RCC 7860 (cell line): ENCODE data around the gene ALMS1.
"Not testable (repeated sequence)": the region's sequence is repeated elsewhere in the genome, so short reads cannot be mapped to it uniquely, and the experiment has no call there.

ENCODE experiments used
- DNase-seq: peaks from one replicate; pipeline ENCODE4 v3.0.0-alpha.2; 2015; ENCODE audit warnings: low spot score
- FAIRE-seq: peaks from 2 replicates; lab custom pipeline; 2012; peaks lifted over from hg19 to GRCh38; lab: Jason Lieb, UNC

ALMS1 gene

GRCh38 chr2:73614997-73615396, 229.4 kb downstream of the ALMS1 start:
- no peak for FAIRE-seq

GRCh38 chr2:73619925-73620324, 234.3 kb downstream of the ALMS1 start:
- FAIRE-seq, DNase-seq: not testable (repeated sequence)

More at GRCh38 chr2:73614997-73615396, 229.4 kb downstream of the ALMS1 start:
- DNase-seq = no peak

DNA sequence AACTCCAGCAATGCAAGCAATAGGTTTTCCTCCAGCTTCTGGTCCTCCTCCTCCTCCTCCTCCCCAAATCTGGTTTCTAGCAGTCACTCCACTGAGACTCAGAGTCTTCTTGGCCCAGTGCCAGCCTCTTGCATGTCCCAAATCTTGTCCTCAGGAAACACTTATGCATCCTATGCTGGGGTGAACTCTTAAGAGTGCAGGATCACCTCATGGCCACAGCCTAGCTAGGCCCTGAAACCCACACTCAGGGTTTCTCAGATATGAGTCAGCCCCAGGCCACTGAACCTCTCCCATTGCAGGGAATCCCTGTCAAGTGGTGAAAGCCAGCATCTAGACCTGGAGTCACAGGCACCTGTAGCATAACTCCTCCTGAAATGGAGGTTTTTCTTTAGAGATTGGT, 238.4 kb downstream of the ALMS1 start:
- DNase-seq, FAIRE-seq: not testable (repeated sequence)

GRCh38 chr2:73624625-73625024, 239.0 kb downstream of the ALMS1 start:
- FAIRE-seq, DNase-seq: not testable (repeated sequence)

DNA sequence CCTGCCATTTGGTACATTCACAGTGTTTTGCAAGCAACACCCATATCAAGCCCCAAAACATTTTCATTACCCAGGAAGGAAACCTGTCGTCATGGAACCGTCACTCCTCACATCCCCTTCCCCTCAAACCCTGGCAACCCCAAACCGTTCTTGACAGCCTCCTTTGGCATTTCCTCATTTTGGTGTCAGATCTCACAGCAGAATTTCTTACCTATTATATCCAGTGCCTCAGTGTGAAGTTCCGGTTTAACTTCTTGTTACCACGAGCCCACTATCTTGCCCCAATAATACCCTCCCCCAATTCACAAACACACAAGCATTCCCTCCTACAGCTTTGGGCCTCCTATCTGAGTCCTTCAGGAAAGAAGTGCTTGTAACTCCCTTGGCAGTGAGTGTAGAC, 240.6 kb downstream of the ALMS1 start:
- FAIRE-seq, DNase-seq: not testable (repeated sequence)

- not testable (repeated sequence) for DNase-seq, FAIRE-seq
These were observed 242.9 kb downstream of the ALMS1 start for GRCh38 chr2:73628493-73628892.

GRCh38 chr2:73630662-73631266, 245.1 kb downstream of the ALMS1 start:
- not testable (repeated sequence) for FAIRE-seq, DNase-seq

DNA sequence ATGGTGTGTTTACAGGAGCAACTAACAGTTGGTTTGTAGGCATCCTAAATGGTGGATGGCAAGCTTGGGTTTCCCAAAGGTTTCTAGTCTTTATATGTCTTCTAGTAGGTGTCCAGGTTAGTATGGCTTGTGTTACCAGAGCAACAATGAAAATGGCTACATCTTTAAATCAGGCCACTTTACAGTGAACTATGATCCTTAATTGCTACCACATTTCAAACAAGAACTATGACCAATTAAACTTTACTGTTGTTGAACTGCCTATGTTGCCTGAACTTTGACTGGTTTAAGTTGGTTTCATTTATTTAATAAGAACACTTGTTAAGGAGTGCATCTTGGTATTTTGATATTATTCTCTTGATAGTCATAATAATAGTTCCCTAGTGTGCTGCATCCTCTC, 251.3 kb downstream of the ALMS1 start:
- not testable (repeated sequence) for DNase-seq, FAIRE-seq

- DNase-seq = no peak
- FAIRE-seq = no peak
These were observed 252.8 kb downstream of the ALMS1 start for GRCh38 chr2:73638429-73638828.

- no peak for FAIRE-seq
- DNase-seq = no peak
These were observed 254.9 kb downstream of the ALMS1 start for GRCh38 chr2:73640511-73640911.

DNA sequence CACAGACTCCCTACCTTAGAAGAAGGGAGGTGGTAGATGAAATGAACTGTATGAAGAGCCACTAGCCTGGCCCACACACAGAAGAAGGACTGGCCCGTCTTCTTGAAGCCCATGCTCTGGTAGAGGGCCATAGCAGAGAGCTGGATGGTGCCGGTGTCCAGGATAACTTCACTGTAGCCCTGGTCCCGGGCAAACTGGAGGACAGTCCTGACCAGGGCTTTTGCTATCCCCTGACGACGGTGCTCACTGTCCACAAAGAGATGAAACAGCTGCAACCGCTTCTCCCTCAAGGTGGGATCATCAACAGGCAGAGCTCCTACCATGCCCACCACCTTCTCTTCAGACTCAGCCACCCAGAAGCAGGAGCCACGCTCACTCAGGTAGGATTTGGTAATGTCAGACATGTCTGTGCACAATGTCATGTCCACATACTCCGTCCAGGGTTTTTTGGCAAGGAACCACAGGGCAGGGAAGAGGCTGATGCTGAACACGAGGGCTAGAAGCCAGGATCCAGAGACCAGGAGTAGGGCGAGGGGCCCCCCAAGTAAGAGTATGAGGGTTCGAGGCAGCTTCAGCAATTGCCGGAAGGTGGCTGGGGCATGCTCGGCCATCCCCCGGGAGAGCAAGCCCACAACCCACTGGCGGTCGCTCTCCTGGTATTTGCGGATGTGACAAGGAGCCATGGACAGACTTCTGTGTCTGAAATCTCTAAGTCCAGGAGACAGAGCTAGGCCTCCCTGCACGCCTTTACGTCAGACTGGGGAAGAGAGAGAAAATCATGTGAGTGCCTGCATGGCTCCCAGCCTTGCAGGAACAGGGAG, 255.5 kb downstream of the ALMS1 start:
- no peak for FAIRE-seq
- no peak for DNase-seq

- DNase-seq (no peak), FAIRE-seq (no peak)
These were observed 256.1 kb downstream of the ALMS1 start for GRCh38 chr2:73641767-73642062.

GRCh38 chr2:73642338-73643018, 256.8 kb downstream of the ALMS1 start, which contains the start of gene NAT8:
Gene NAT8 (minus strand): TSS chr2:73642422. CDS start chr2:73641628, 794 bp downstream.
- FAIRE-seq (peak; percentile 93), DNase-seq (peak; percentile 68)

DNA sequence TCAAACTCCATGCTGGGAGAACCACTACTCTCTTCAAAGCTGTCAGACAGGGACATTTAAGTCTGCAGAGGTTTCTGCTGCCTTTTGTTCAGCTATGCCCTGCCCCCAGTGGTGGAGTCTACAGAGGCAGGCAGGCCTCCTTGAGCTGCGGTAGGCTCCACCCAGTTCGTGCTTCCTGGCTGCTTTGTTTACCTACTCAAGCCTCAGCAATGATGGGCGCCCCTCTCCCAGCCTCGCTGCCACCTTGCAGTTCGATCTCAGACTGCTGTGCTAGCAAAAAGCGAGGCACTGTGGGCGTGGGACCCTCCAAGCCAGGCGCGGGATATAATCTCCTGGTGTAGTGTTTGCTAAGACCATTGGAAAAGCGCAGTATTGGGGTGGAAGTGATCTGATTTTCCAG, 262.1 kb downstream of the ALMS1 start:
- DNase-seq, FAIRE-seq: not testable (repeated sequence)

DNA sequence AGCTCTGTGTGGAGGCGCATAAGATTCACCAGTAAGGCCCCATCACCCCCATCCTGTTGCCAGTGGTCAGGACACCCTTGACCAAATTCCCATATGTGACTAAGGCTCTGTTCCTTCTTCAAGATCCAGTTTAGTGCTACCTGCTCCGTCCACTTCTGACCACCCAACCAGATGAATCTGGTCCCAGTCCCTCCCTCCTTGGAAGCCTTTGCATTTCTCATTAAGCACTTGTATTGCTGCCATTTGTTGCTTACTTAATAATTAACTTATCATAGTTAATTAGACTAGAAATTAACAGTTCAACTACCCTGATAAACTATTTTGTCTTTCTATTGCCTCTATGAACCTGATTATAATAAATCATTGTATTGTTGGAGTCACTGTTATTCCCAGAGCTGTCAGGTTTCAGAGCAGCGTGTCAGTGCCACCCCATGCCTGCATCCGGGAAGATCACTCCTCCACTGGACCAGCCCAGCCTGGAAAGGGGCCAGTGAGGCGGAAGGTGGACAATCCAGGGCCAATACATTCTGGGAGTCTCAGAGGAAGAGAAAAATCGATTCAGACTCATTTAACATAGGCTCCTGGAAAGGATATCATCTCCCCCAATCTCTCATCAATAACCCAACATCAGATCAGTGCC, 266.1 kb downstream of the ALMS1 start:
- no peak for FAIRE-seq
- DNase-seq = no peak

DNA sequence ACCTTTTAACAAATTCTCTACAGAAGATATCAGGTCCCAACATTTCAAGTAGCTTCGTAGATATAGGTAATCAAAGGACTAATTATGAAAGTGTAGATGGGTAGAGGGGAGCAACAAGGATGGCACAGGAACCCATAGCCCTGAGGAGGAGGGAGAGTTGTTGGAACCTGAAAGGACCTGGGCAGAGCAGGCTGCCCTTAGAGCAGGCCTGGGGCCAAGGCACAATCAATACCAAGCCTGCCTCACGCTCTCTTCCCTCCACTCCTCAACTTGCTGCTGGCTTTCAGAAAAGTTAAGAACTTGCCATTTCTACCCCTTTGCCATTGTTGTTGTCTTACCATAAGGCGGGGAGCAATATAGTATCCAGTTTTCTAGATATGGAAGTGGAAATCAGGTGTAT, 266.7 kb downstream of the ALMS1 start:
- no peak for DNase-seq
- FAIRE-seq = no peak

DNA sequence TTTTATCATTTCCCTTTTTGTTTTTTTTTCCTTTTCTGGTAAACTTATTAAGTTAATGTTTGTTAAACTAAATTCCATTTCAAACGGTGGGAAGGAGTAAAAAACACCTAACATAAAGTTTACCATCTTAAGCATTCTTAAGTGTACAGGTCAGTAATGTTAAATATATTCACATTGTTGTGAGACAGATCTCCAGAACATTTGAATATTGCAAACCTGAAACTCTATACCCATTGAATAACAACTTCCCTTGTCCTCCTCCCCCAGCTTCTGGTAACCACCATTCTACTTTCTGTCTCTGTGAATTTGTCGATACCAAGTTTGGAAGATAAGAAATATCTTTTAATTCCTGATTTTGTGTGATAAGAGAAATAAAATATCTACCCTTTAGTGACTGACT, 268.5 kb downstream of the ALMS1 start:
- FAIRE-seq = no peak
- DNase-seq = no peak
